CD14-positive monocyte (primary cell): ENCODE data around the gene SP100. TPM values are rescaled to one million over a fixed set of nuclear protein-coding genes. Genes with fewer than 3 reads are reported as not detected.
A peak's percentile ranks its signal among the peaks of the same experiment; 100 is the strongest.

Source experiments
- DNase-seq, 3 donors: peaks; one replicate each; pipeline ENCODE4 v3.0.0-alpha.2; 2011 to 2022
- H2AFZ ChIP-seq: 2 replicates; pipeline ENCODE4 v1.6.0; 2012; ENCODE audit warnings: mild to moderate bottlenecking, low read depth, low read length, inconsistent platforms; ENCODE audit not compliant: insufficient read depth, poor library complexity, severe bottlenecking
- H3K27ac ChIP-seq, 2 donors: 1 replicate in 1 of 2; 2 replicates in 1 of 2; pipeline ENCODE4 v1.5.1; 2012 to 2013; ENCODE audit warnings: low read length in 2 of 2, control low read depth in 1 of 2, inconsistent platforms in 1 of 2, low read depth in 1 of 2, mild to moderate bottlenecking in 1 of 2
- H3K27me3 ChIP-seq, 2 donors: one replicate each; pipeline versions ENCODE4 v1.6.0 to v1.6.1; 2011 to 2013; ENCODE audit warnings: low read length in 2 of 2; ENCODE audit not compliant: control insufficient read depth in 2 of 2, insufficient read depth in 2 of 2
- H3K36me3 ChIP-seq, 2 donors: replicated peaks in 1 of 2; 1 replicate in 1 of 2; 2 replicates in 1 of 2; pipeline versions ENCODE4 v1.5.1 to v1.6.1; 2012 to 2013; ENCODE audit warnings: low read length in 2 of 2, control low read depth in 1 of 2, inconsistent platforms in 1 of 2, mild to moderate bottlenecking in 1 of 2; ENCODE audit not compliant: insufficient read depth in 2 of 2, control insufficient read depth in 1 of 2
- H3K4me1 ChIP-seq, 2 donors: 1 replicate in 1 of 2; 2 replicates in 1 of 2; pipeline versions ENCODE4 v1.5.1 to v1.6.1; 2012 to 2013; ENCODE audit warnings: low read length in 2 of 2, control low read depth in 1 of 2, inconsistent platforms in 1 of 2, mild to moderate bottlenecking in 1 of 2, moderate library complexity in 1 of 2; ENCODE audit not compliant: insufficient read depth in 2 of 2, control insufficient read depth in 1 of 2
- H3K4me2 ChIP-seq: replicated peaks from 2 replicates; pipeline ENCODE3; 2012; ENCODE audit warnings: low read length, moderate library complexity, mild to moderate bottlenecking; ENCODE audit not compliant: poor library complexity, severe bottlenecking; ENCODE audit errors: extremely low read depth
- H3K4me3 ChIP-seq, 3 experiments: fragments of 200-600 bp in 1 of 3; sonication (generic) in 1 of 3; replicated peaks in 1 of 3; 1 replicate in 2 of 3; 2 replicates in 1 of 3; pipeline ENCODE4 v1.5.1; 2011 to 2013; ENCODE audit warnings: low read length in 3 of 3, mild to moderate bottlenecking in 3 of 3, control low read depth in 2 of 3, low read depth in 2 of 3, inconsistent platforms in 1 of 3, moderate library complexity in 1 of 3
- H3K79me2 ChIP-seq: 2 replicates; pipeline ENCODE4 v1.6.0; 2012; ENCODE audit warnings: mild to moderate bottlenecking, control low read depth, inconsistent platforms, low read length, moderate library complexity; ENCODE audit not compliant: insufficient read depth
- H3K9ac ChIP-seq: 2 replicates; pipeline ENCODE4 v1.6.0; 2017; ENCODE audit warnings: low read length, mild to moderate bottlenecking; ENCODE audit not compliant: insufficient read depth, poor library complexity, severe bottlenecking
- H3K9me3 ChIP-seq, 2 donors: replicated peaks in 1 of 2; 1 replicate in 1 of 2; 2 replicates in 1 of 2; pipeline versions ENCODE4 v1.5.1 to v1.6.1; 2012 to 2013; ENCODE audit warnings: low read length in 2 of 2, control low read depth in 1 of 2; ENCODE audit not compliant: control insufficient read depth in 1 of 2, insufficient read depth in 1 of 2
- H4K20me1 ChIP-seq: 2 replicates; pipeline ENCODE4 v1.6.0; 2012; ENCODE audit warnings: mild to moderate bottlenecking, low read length, control low read depth, moderate library complexity; ENCODE audit not compliant: insufficient read depth
- H3K27ac Mint-ChIP-seq, 7 donors: one replicate each; pipeline ENCODE4 v1.8.0; 2020; ENCODE audit warnings: mild to moderate bottlenecking in 7 of 7, mixed read lengths in 7 of 7, moderate library complexity in 6 of 7, inconsistent platforms in 2 of 7
- H3K27me3 Mint-ChIP-seq, 3 donors: one replicate each; pipeline ENCODE4 v1.8.0; 2021 to 2022; ENCODE audit warnings: low read depth in 3 of 3, mild to moderate bottlenecking in 3 of 3, mixed read lengths in 3 of 3, moderate library complexity in 3 of 3, inconsistent platforms in 1 of 3
- H3K36me3 Mint-ChIP-seq, 2 donors: one replicate each; pipeline ENCODE4 v1.8.0; 2020; ENCODE audit warnings: mixed read lengths in 2 of 2, inconsistent platforms in 1 of 2, mild to moderate bottlenecking in 1 of 2
- H3K4me1 Mint-ChIP-seq: one replicate; pipeline ENCODE4 v1.8.0; 2020; ENCODE audit warnings: mild to moderate bottlenecking, mixed read lengths
- H3K4me3 Mint-ChIP-seq, 2 donors: one replicate each; pipeline ENCODE4 v1.8.0; 2020; ENCODE audit warnings: mild to moderate bottlenecking in 2 of 2, mixed read lengths in 2 of 2, moderate library complexity in 1 of 2
- H3K9me3 Mint-ChIP-seq, 7 donors: one replicate each; pipeline ENCODE4 v1.8.0; 2020 to 2022; ENCODE audit warnings: mixed read lengths in 7 of 7, mild to moderate bottlenecking in 6 of 7, moderate library complexity in 6 of 7, inconsistent platforms in 2 of 7
- WGBS: methylation state at CpG from one replicate; pipeline ENCODE4 v1.1.5; 2013; ENCODE audit warnings: missing lambda C conversion rate; ENCODE audit not compliant: insufficient coverage; 5-methylcytosine and 5-hydroxymethylcytosine counted together
- intact Hi-C, 2 donors: fragments of 100-400 bp; cut with micrococcal nuclease; formaldehyde crosslinking; loops; one replicate each; pipeline versions ENCODE4 v1.15.0 to v1.15.1; 2023
- polyA plus RNA-seq, 3 donors: library from polyadenylated mRNA; depleted of rRNA in 1 of 3; unstranded in 2 of 3; stranded (reverse) in 1 of 3; fragments of 300-500 nt in 2 of 3; fragments of >200 nt in 1 of 3; fragmentation: Illumina TruSeq in 2 of 3; gene quantifications; 1 replicate in 2 of 3; 2 replicates in 1 of 3; pipeline ENCODE4 v1.2.3, GENCODE V29; 2012 to 2021
- TF ChIP-seq, protein P1 (sequence below): fragments of 200-600 bp; IDR thresholded peaks from one replicate; pipeline ENCODE4 v1.8.0; 2022; ENCODE audit warnings: antibody characterized with exemption, mild to moderate bottlenecking

SP100 gene
- polyA plus RNA-seq, 3 donors = 68.1 to 101 (median 97.4) TPM

DNA sequence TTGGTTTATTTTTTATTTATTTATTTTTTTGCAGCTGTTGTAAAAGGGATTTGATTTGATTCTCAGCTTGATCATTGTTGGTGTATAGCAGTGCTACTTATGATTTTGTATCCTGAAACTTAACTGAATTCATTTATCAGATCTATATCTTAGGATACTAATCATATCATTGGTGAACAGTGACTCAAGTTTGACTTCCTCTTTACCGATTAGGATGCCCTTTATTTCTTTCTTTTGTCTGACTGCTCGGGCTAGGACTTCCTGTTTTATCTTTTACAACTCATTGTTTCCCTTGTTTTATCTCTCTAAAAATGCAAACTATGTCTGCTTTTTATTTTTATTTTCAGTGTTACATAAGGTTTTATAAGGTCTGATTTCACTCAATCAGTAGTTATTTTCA, 23.6 kb downstream of the SP100 start:
- Histone ChIP-seq H3K4me3 (peak overlapping the region in 1 of 3 experiments; percentile 58), H3K9ac (no peak overlapping the region), H3K27me3 (no peaks in the 10 kb centered on the region), H3K9me3 (peaks cover 6 to 9% of the 10 kb centered on the region in 2 donors), H3K36me3 (peaks cover 36 to 57% of the 10 kb centered on the region in 2 donors), H3K27ac (peak overlapping the region in 1 of 2 donors; percentile 85), H4K20me1 (peaks cover 95% of the 10 kb centered on the region), H2AFZ (no peak overlapping the region), H3K4me2 (peak overlapping the region; percentile 59), H3K4me1 (peaks cover 10 to 35% of the 10 kb centered on the region in 2 donors), H3K79me2 (peaks cover 100% of the 10 kb centered on the region)
- Mint-ChIP-seq H3K4me3 (peak overlapping the region; percentile 38 to 80), H3K4me1 (peaks cover 38% of the 10 kb centered on the region), H3K36me3 (peaks cover 35 to 41% of the 10 kb centered on the region in 2 donors), H3K9me3 (peaks cover 3 to 9% (median 6%) of the 10 kb centered on the region in 7 donors), H3K27ac (peak overlapping the region; percentile 80 to 96 (median 94)), H3K27me3 (no peaks in the 10 kb centered on the region)
- TF ChIP-seq, protein P1, sequence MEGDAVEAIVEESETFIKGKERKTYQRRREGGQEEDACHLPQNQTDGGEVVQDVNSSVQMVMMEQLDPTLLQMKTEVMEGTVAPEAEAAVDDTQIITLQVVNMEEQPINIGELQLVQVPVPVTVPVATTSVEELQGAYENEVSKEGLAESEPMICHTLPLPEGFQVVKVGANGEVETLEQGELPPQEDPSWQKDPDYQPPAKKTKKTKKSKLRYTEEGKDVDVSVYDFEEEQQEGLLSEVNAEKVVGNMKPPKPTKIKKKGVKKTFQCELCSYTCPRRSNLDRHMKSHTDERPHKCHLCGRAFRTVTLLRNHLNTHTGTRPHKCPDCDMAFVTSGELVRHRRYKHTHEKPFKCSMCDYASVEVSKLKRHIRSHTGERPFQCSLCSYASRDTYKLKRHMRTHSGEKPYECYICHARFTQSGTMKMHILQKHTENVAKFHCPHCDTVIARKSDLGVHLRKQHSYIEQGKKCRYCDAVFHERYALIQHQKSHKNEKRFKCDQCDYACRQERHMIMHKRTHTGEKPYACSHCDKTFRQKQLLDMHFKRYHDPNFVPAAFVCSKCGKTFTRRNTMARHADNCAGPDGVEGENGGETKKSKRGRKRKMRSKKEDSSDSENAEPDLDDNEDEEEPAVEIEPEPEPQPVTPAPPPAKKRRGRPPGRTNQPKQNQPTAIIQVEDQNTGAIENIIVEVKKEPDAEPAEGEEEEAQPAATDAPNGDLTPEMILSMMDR = no peak
- intact Hi-C loops = no loop called here
- DNase-seq = peak; percentile 41 to 85 (median 69)
- no CpG with 5 or more reads among the region's 2 CpGs for WGBS

DNA sequence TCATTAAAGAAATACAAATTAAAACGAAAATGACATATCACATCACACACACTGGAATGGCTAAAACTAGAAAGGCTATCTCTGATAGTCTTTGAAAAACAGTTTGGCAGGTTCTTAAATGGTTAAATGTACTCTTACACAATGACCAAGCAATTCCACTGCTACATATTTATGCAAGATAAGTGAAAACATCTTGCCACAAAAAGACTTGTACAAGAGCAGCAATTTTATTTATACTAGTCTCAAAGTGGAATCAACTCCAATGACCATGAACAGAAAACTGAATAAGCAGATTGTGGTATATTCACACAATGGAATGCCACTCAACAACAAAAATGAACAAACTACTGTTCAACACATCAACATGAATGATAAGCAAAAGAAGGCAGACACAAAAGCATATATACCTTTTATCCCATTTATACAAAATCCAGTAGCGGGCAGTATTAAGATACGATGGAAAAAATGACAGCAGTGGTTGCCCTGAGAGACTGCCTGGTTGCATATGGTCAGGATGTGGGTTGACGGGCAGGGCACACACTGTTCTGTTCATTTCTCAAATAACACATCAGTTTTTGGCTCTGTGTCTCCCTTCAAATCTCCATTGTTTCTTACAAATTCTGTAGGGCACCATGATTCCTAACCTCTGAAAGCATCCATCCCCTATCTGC, 25.4 kb downstream of the SP100 start:
- Histone ChIP-seq H3K4me3 (no peak overlapping the region), H2AFZ (no peak overlapping the region), H3K79me2 (peaks cover 98% of the 10 kb centered on the region), H4K20me1 (peaks cover 93% of the 10 kb centered on the region), H3K9me3 (peaks cover 1 to 5% of the 10 kb centered on the region in 2 donors), H3K9ac (no peak overlapping the region), H3K4me2 (peak overlapping the region; percentile 25), H3K4me1 (peaks cover 10 to 33% of the 10 kb centered on the region in 2 donors), H3K27ac (peak overlapping the region in 1 of 2 donors; percentile 56), H3K36me3 (peaks cover 49 to 63% of the 10 kb centered on the region in 2 donors), H3K27me3 (no peaks in the 10 kb centered on the region)
- peaks cover 42 to 44% of the 10 kb centered on the region in 2 donors for H3K36me3 Mint-ChIP-seq
- H3K9me3 Mint-ChIP-seq = peaks cover under 1 to 4% (median 1%) of the 10 kb centered on the region in 7 donors
- TF ChIP-seq, protein P1 = no peak
- intact Hi-C loops = no loop called here
- no CpG with 5 or more reads among the region's 4 CpGs for WGBS
- peak overlapping the region in 6 of 7 donors; percentile 6 to 63 (median 49) for H3K27ac Mint-ChIP-seq
- peak overlapping the region in 1 of 2 donors; percentile 22 for H3K4me3 Mint-ChIP-seq
- no peaks in the 10 kb centered on the region for H3K27me3 Mint-ChIP-seq
- DNase-seq = no peak
- H3K4me1 Mint-ChIP-seq = peaks cover 31% of the 10 kb centered on the region
